Skeletal muscle satellite cell (primary cell): ENCODE measurements around the gene LRP1B.

Source experiments
- H3K27me3 ChIP-seq: 2 replicates; pipeline ENCODE4 v1.7.0; 2013; ENCODE audit warnings: low read length; ENCODE audit not compliant: control insufficient read depth, insufficient read depth
- H3K36me3 ChIP-seq: 2 replicates; pipeline ENCODE4 v1.7.0; 2013; ENCODE audit warnings: mild to moderate bottlenecking, control low read depth, low read length; ENCODE audit not compliant: insufficient read depth
- H3K4me1 ChIP-seq: 2 replicates; pipeline ENCODE4 v1.7.0; 2013; ENCODE audit warnings: low read length; ENCODE audit not compliant: control insufficient read depth, insufficient read depth
- H3K4me2 ChIP-seq: 2 replicates; pipeline ENCODE4 v1.7.0; 2013; ENCODE audit warnings: mild to moderate bottlenecking, low read length
- H3K4me3 ChIP-seq: 2 replicates; pipeline ENCODE4 v1.7.0; 2013; ENCODE audit warnings: low read length
- H3K9ac ChIP-seq: 2 replicates; pipeline ENCODE4 v1.7.0; 2013; ENCODE audit warnings: mild to moderate bottlenecking, low read depth, low read length, moderate library complexity
- H3K9me3 ChIP-seq: replicated peaks from 2 replicates; pipeline ENCODE4 v1.7.0; 2013; ENCODE audit warnings: mild to moderate bottlenecking, control low read depth, low read length

Gene LRP1B

DNA sequence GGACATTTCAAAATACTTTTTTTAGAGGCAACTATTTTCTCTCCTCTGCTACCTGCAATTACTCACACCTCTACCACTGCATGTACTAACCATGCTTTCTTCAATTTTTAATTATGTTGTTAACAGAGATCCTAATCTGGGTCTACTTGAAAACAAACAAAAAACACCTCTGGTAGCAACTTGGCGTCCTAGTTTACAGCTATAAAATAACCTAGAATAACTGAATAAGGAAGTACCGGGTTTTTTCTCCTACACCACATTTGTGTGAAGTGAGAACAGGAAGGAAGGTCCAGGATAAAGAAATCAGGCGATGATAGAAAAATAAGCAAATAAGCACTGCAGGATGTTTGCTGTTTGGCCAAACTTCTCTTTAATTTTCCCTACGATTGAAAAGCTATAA lies 633.5 kb downstream of the LRP1B start:
- H3K4me3 ChIP-seq: no peak overlapping the region
- H3K4me1 ChIP-seq: peaks cover 27% of the 10 kb centered on the region
- no peaks in the 10 kb centered on the region for H3K27me3 ChIP-seq
- no peaks in the 10 kb centered on the region for H3K9me3 ChIP-seq
- no peaks in the 10 kb centered on the region for H3K36me3 ChIP-seq
- H3K4me2 ChIP-seq: no peak overlapping the region
- no peak overlapping the region for H3K9ac ChIP-seq

DNA sequence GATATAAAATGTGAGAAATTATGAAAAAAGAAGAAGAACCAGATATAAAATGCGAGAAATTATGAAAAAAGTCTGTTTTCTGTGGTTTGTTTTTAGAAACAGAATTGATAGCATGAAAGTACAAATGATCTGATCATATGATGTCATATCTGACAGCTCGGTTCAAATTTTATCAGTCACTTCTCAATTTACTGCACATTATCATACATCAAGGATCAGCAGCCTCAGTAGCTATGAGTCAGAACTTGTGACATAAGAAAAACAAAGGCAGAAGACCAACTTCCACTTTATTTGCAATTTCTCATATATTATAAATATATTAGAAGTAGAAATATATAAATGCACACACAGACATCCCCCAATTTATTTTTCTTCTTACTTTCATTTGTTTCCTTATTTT lies 634.0 kb downstream of the LRP1B start:
- Histone ChIP-seq H3K4me2 (no peak overlapping the region), H3K4me3 (no peak overlapping the region), H3K36me3 (no peaks in the 10 kb centered on the region), H3K9ac (no peak overlapping the region), H3K4me1 (peaks cover 30% of the 10 kb centered on the region), H3K27me3 (no peaks in the 10 kb centered on the region), H3K9me3 (no peaks in the 10 kb centered on the region)

DNA sequence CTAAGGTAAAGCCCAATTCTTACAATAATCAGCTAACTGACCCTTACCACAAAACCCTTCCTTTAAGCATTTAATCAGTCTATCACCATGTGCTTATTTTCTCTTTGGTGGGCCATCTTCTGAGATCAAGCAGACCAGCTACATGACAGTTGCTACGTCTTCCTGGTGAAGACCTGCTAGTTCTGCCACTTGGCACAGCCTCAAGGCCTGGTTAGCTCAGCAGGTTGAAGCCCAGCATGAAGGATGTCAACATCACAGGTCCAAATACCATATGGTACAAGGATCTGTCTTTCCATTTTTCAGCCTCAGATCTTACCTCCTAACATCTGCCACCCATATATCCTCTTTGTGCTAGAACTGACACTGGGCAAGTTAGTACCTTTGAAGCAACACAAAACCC lies 636.9 kb downstream of the LRP1B start:
- no peaks in the 10 kb centered on the region for H3K9me3 ChIP-seq
- no peaks in the 10 kb centered on the region for H3K27me3 ChIP-seq
- H3K4me3 ChIP-seq: no peak overlapping the region
- H3K4me2 ChIP-seq: no peak overlapping the region
- H3K4me1 ChIP-seq: peaks cover 47% of the 10 kb centered on the region
- H3K36me3 ChIP-seq: no peaks in the 10 kb centered on the region
- H3K9ac ChIP-seq: no peak overlapping the region

DNA sequence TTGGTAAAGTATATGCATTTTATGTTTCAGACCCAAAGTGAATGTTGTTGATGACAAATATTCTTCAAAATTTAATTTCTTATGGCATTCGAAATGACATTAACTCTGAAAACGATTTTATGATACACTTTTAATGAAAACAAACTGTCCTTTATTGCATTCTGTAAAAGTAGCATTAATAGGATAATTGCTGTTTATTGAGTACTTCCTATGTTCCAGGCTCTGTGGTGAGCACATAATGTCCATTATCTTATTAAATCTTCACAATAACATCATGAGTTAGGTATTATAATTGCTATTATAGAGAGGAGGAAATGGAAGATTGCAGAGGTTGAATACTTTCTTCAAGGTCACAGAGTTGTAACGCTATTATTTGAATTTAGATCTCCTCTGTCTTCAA lies 638.0 kb downstream of the LRP1B start:
- H3K36me3 ChIP-seq: no peaks in the 10 kb centered on the region
- H3K9me3 ChIP-seq: no peaks in the 10 kb centered on the region
- peaks cover 36% of the 10 kb centered on the region for H3K4me1 ChIP-seq
- H3K27me3 ChIP-seq: no peaks in the 10 kb centered on the region
- H3K4me2 ChIP-seq: no peak overlapping the region
- H3K4me3 ChIP-seq: no peak overlapping the region
- H3K9ac ChIP-seq: no peak overlapping the region

DNA sequence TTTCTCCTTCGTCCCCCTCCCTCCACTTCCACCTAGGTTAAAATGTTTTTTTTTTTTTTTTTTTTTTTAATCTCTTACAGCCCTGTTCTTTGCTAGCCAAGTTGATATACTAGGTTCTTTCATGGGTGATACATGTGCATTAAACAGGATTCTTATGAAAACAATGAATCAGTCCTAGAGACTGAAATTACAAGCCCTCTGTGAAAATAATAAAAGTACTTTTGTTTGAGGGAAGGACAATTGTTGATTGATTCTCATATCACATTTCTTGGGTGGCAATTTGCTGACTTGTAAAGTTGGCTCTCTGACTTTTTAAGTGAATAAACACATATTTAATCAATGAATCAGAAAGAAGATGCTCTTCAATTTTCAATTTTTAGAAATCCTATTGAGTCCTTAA lies 639.9 kb downstream of the LRP1B start:
- no peaks in the 10 kb centered on the region for H3K36me3 ChIP-seq
- H3K9ac ChIP-seq: no peak overlapping the region
- peaks cover 24% of the 10 kb centered on the region for H3K4me1 ChIP-seq
- H3K27me3 ChIP-seq: no peaks in the 10 kb centered on the region
- no peaks in the 10 kb centered on the region for H3K9me3 ChIP-seq
- H3K4me2 ChIP-seq: no peak overlapping the region
- no peak overlapping the region for H3K4me3 ChIP-seq

DNA sequence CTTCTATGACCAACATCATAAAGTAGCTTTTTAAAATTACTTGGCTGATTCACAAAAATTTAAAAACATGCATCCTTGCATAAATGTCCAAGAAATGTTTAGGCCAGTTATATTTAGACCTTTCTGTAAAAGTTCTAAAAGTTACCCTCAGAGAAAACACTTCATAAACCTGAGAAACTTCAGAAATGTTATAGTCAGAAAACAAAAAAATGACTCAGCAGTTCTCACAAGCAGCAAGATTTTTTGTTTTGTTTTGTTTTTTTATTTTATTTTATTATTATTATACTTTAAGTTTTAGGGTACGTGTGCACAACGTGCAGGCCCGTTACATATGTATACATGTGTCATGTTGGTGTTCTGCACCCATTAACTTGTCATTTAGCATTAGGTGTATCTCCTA lies 648.1 kb downstream of the LRP1B start:
- Histone ChIP-seq H3K9me3 (no peaks in the 10 kb centered on the region), H3K9ac (no peak overlapping the region), H3K27me3 (no peaks in the 10 kb centered on the region), H3K36me3 (no peaks in the 10 kb centered on the region), H3K4me2 (no peak overlapping the region), H3K4me3 (no peak overlapping the region), H3K4me1 (no peaks in the 10 kb centered on the region)

DNA sequence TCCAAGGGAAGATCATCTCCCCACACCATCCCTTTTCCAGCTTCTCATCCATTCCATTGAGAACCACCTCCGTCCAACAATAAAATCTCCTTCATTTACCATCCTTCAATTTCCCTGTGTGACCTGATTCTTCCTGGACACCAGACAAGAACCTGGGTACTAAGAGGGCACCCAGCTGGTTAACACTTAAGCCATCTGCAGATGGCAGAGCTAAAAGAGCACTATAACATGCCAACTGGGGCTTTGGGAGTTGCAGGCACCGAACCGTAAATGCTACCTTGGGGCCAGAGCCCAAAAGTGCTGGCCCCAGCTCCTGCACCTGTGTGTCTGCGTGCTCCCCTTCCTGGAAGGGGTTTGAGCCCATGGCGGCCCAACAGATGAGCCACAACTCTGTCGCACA lies 655.0 kb downstream of the LRP1B start:
- Histone ChIP-seq H3K9ac (no peak overlapping the region), H3K9me3 (no peaks in the 10 kb centered on the region), H3K27me3 (no peaks in the 10 kb centered on the region), H3K4me1 (no peaks in the 10 kb centered on the region), H3K36me3 (no peaks in the 10 kb centered on the region), H3K4me3 (no peak overlapping the region), H3K4me2 (no peak overlapping the region)

DNA sequence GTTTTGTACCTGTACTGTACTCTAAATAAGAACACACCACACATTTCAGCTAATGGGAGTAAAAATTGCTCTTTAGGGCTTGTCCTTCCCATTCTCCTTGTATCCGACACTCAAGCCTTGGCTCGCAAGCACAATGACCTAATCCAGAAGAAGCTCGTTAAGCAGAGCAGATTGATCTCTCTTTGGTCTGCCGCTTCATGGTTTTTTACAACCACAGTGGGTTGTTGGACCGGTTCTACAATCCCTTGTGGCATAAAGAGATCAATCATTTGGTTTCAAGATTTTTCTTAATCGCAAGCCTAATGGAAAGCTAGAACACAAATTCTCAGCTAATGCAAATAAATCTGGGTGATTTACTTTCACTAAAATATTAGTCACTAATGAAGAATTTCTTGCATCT lies 662.1 kb downstream of the LRP1B start:
- H3K9me3 ChIP-seq: no peaks in the 10 kb centered on the region
- no peaks in the 10 kb centered on the region for H3K4me1 ChIP-seq
- H3K4me2 ChIP-seq: no peak overlapping the region
- H3K27me3 ChIP-seq: no peaks in the 10 kb centered on the region
- H3K4me3 ChIP-seq: no peak overlapping the region
- H3K9ac ChIP-seq: no peak overlapping the region
- no peaks in the 10 kb centered on the region for H3K36me3 ChIP-seq

DNA sequence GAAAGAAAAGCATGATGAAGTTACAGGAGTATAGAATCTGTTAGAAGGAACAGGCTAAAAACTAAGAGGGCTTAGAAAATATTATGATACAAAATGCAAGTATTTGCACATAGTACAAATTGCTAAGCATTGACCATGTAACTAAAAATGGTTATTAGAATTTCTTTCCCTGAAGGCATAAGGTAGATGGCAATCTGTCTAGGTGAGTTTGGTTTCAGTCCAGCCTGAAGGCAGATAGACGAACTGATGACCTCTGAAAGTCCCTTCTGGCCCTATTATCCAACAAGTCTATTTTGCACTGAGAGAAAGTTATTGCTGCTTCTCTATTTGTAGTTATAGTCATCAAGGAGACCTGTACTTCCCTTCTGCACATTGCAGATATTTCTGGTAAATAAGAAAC lies 663.5 kb downstream of the LRP1B start:
- Histone ChIP-seq H3K4me1 (no peaks in the 10 kb centered on the region), H3K9ac (no peak overlapping the region), H3K27me3 (no peaks in the 10 kb centered on the region), H3K9me3 (no peaks in the 10 kb centered on the region), H3K36me3 (no peaks in the 10 kb centered on the region), H3K4me2 (no peak overlapping the region), H3K4me3 (no peak overlapping the region)

DNA sequence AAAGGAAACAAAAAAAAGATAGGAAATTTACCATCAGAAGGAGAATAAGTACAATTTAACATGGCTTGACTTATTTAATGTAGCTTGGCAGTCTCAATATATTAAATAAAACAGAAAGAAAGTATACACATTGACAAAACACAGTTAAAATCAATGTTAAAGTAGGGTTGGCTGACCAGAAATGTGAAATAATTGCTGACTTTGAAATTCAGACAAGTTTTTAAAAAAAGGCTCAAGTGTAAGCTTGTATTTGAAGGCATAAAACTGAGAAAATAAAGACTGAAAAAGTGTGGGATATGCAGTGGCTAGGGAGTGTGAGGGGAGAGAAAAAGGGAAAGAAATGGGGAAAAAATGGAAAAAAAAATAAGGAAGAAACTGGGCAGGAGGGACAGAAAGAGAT lies 665.8 kb downstream of the LRP1B start:
- Histone ChIP-seq H3K4me2 (no peak overlapping the region), H3K4me1 (no peaks in the 10 kb centered on the region)

DNA sequence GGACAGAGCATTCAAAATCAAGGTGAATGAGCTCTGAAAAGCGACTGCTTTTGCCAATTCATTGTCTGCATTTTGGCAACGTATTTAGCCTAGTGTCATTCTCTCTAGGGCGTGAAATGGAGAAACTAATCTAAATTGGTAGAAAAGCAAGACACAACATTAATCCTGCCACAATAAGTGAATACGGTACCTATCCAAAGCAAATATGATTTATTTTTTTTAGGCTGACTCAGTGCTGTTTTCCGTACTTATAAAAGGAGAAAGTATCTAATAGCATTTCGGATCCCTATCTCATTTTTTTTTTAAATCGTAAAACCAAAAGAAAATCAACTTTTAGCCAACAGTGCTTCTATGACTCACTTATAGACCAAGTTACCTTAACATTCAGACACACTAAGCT lies 672.5 kb downstream of the LRP1B start:
- Histone ChIP-seq H3K9ac (no peak overlapping the region), H3K4me2 (no peak overlapping the region), H3K36me3 (no peaks in the 10 kb centered on the region), H3K9me3 (no peaks in the 10 kb centered on the region), H3K27me3 (no peaks in the 10 kb centered on the region), H3K4me3 (no peak overlapping the region), H3K4me1 (no peaks in the 10 kb centered on the region)

More for the DNA sequence above, 665.8 kb downstream of the LRP1B start:
- Histone ChIP-seq H3K4me3 (no peak overlapping the region), H3K27me3 (no peaks in the 10 kb centered on the region), H3K9ac (no peak overlapping the region), H3K9me3 (no peaks in the 10 kb centered on the region), H3K36me3 (no peaks in the 10 kb centered on the region)

DNA sequence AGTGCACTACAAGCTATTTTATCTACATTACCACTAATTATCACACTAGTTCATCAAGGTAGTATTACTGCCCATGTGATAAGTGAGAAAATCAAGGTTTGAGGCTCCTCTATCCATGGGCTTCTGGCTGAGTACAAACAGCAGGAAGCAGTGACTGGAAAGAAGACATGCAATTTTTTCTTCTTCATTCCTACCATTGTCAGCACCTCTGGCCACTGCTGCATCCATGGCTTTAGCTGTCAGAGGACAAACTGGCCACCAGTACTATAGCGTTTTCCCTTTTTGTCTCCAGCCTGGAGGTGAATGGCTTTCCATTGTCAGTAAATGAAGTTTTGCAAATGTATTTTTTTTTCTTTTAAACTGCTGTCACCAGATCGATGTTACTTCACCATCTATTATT lies 674.9 kb downstream of the LRP1B start:
- Histone ChIP-seq H3K4me2 (no peak overlapping the region), H3K9ac (no peak overlapping the region), H3K9me3 (no peaks in the 10 kb centered on the region), H3K4me3 (no peak overlapping the region), H3K27me3 (no peaks in the 10 kb centered on the region), H3K36me3 (no peaks in the 10 kb centered on the region), H3K4me1 (no peaks in the 10 kb centered on the region)
